GM19035 (cell line): ENCODE measurements around the gene PAGR1.
"Not testable (repeated sequence)": the region's sequence is repeated elsewhere in the genome, so short reads cannot be mapped to it uniquely, and the experiment has no call there.

Experiments
- ATAC-seq: cut with Tn5 transposase; IDR thresholded peaks from one replicate; pipeline ENCODE4 v1.9.1; 2021; ENCODE audit not compliant: unreplicated experiment

The PAGR1 gene

GRCh38 chr16:29815793-29816693 lies at the start of gene PAGR1:
TSS of gene PAGR1 (plus strand) at chr16:29816152. CDS start at chr16:29816526, 374 bp downstream.
- ATAC-seq = peak; percentile 57

GRCh38 chr16:29766571-29766970 lies 49.4 kb upstream of the PAGR1 start:
- no peak for ATAC-seq

- ATAC-seq = no peak
These were observed 48.9 kb upstream of the PAGR1 start for GRCh38 chr16:29767062-29767461.

GRCh38 chr16:29769507-29769906 lies 46.4 kb upstream of the PAGR1 start:
- ATAC-seq = no peak

GRCh38 chr16:29770250-29770929 lies 45.6 kb upstream of the PAGR1 start:
- ATAC-seq = no peak

- not testable (repeated sequence) for ATAC-seq
These were observed 43.6 kb upstream of the PAGR1 start for GRCh38 chr16:29772330-29772729.

GRCh38 chr16:29774730-29775129 lies 41.2 kb upstream of the PAGR1 start:
- no peak for ATAC-seq

- no peak for ATAC-seq
These were observed 40.1 kb upstream of the PAGR1 start for GRCh38 chr16:29775742-29776408.

- no peak for ATAC-seq
These were observed 38.2 kb upstream of the PAGR1 start, which contains the start of gene ZG16 for GRCh38 chr16:29777576-29778350. TSS of gene ZG16 (plus strand) at chr16:29778256. CDS start at chr16:29779267, 1,011 bp downstream.

GRCh38 chr16:29779474-29779873 lies 36.5 kb upstream of the PAGR1 start:
- ATAC-seq = no peak

- not testable (repeated sequence) for ATAC-seq
These were observed 32.6 kb upstream of the PAGR1 start for GRCh38 chr16:29783094-29783953.

- no peak for ATAC-seq
These were observed 31.8 kb upstream of the PAGR1 start for GRCh38 chr16:29784157-29784556.

GRCh38 chr16:29784901-29785500 lies 31.0 kb upstream of the PAGR1 start:
- ATAC-seq = no peak

- not testable (repeated sequence) for ATAC-seq
These were observed 28.8 kb upstream of the PAGR1 start for GRCh38 chr16:29787155-29787554.

- ATAC-seq = no peak
These were observed 26.2 kb upstream of the PAGR1 start for GRCh38 chr16:29789775-29790182.

GRCh38 chr16:29790183-29790948 lies 25.6 kb upstream of the PAGR1 start, which contains the start of gene KIF22:
TSS of gene KIF22 (plus strand) at chr16:29790751. CDS start at chr16:29790760, 9 bp downstream.
- ATAC-seq = peak; percentile 92

- no peak for ATAC-seq
These were observed 24.8 kb upstream of the PAGR1 start for GRCh38 chr16:29790949-29791844.
